ENCODE results near the gene FAM13A.
"Not testable (repeated sequence)": the region's sequence is repeated elsewhere in the genome, so short reads cannot be mapped to it uniquely, and the experiment has no call there.

FAM13A gene

DNA sequence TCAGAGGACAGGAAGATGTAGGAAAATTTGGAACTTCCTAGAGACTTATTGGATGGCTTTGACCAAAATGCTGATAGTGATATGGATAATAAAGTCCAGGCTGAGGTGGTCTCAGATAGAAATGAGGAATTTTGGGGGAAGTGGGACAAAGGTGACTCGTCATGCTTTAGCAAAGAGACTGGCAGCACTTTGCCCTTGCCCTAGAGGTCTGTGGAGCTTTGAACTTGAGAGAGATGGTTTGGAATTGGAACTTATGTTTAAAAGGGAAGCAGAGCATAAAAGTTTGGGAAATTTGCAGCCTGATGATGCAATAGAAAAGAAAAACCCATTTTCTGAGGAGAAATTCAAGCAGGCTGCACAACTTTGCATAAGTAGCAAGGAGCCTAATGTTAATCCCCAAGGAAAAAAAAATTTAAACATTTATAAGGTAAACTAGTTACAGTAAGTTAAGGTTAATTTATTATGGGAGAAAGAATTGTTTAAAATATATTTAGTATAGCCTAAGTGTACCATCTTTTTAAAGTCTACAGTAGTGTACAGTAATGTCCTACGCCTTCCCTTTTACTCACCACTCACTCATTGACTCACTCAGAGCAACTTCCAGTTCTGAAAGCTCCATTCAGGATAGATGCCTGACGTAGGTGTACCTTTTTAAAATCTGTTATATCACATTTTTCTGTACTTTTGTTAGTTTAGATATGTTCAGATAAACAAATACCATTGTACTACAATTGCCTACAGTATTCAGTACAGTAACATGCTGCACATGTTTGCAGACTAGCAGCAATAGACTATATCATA, 101.2 kb downstream of the FAM13A start:
- DNase-seq, result no peak

DNA sequence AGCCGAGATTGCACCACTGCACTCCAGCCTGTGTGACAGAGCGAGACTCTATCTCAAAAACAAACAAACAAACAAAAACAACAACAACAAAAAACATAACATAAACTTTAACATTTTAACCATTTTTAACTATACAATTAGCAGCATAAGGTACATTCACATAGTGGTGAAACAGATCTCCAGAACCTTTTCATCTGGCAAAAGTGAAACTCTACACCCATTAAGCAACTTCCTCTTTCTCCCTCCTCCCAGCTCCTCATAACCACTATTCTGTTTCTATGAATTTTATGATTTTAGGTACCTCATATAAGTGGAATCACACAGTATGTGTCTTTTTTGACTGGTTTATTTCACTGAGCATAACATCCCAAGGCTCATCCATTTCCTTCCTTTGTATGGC, 103.6 kb downstream of the FAM13A start:
- DNase-seq, result no peak

DNA sequence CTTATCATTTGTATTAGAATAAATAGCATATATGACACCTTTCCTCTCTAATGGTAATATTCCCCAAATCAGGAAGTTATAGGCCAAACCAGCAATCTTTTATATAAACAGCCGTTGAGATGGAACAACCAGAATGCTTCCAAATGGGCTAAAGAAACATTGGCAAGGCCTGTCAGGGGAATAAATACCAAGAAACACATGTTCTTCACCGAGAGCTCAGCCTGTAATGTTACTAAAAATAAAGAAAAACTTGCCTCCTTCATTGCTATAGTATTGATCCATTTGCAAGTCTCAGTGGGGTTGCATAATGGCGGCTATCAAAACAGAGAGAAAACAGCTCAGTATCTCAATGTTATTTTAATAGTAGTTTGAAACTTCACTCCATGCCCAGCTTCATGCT, 104.9 kb downstream of the FAM13A start:
- DNase-seq, result no peak

DNA sequence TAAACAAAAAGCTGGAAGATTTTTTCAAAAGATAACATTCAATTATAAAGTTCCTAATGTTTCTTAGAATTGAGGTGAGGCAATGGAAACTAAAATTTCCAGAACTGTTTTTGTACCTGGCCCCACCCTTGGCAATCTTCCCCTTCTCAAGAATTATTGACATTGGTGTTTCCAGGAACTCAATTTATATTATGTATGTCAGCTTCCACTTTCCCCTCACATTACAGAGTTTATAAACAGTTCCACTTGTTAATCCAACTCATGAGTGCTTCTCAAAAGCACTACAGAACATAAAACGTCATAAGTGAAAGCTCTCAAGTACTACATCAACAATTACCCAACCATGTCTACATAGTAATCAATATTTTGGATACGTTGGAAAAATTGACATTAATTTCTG, 107.4 kb downstream of the FAM13A start:
- DNase-seq, result peak; percentile 78

DNA sequence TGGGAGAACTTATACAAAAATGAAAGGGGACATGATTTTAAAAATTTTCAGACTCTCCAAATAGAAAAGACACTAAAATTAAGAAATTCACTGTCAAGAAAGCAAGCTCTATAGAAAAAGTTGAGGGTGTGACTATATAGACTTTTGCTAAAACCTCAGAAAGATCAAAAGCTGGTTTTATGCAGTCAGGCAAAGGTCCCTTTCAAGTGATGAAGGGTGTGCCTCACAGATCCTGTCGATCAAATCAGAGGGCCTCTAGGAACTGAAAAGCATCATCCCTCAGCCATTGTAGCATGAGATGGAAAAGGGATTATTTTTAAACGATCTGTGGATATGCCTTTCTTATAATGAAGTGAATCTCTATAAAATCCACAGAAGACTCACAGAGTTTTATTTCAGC, 116.5 kb downstream of the FAM13A start:
- no peak for DNase-seq

DNA sequence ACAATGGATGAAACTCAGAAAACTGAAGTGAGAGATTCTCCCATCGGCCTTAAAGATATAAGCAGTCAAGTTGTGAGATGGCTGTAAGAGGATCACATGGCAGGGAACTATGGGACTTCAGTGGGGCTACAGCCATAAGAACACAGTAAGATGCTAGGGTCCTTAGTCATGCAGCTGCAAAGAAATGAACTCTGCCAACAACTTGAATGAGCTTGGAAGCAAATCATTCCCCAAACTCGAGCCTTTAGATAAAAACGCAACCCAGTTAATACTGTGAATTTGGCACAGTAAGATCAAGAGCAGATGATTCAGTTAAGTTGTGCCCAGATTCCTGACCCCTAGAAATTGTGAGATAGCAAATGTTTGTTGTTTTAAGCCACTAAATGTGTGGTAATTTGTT, 117.3 kb downstream of the FAM13A start:
- DNase-seq, result no peak

DNA sequence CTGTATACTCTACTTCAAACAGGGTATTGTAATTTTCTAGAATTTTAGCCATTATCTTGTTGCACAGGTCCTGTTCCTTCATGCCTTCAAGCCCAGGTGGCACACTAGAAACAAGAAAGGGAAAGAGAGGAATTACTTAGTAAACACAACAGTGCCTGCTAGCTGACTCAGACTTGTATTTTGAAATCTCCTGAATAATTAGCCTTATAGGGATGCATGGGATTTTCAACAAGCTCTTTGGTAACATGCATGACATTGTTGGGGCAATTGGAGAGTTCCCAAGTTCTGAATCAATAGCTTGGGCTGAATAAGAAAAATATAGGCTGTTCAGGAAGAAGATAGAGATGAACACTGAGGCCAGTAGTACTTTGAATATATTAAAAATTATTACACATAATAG, 118.8 kb downstream of the FAM13A start:
- peak; percentile 40 for DNase-seq

DNA sequence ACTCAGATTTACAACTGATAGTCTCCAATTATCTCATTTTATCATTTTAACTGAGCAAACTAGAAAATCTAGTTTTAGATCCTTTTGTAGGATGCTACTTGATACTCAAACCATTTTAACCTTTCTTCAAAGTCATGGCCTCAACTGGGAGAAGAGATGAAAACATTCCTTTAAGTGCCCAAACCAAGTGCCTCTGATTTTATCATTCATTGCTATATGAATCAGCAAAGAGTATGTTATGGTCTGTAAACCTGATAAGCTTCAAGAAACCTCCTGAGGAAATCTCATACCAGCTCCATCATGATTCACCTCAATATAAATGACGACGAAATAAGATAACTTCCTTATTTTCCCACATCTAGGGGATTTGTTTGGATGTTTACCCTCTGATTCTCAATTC, 119.9 kb downstream of the FAM13A start:
- DNase-seq, result no peak

DNA sequence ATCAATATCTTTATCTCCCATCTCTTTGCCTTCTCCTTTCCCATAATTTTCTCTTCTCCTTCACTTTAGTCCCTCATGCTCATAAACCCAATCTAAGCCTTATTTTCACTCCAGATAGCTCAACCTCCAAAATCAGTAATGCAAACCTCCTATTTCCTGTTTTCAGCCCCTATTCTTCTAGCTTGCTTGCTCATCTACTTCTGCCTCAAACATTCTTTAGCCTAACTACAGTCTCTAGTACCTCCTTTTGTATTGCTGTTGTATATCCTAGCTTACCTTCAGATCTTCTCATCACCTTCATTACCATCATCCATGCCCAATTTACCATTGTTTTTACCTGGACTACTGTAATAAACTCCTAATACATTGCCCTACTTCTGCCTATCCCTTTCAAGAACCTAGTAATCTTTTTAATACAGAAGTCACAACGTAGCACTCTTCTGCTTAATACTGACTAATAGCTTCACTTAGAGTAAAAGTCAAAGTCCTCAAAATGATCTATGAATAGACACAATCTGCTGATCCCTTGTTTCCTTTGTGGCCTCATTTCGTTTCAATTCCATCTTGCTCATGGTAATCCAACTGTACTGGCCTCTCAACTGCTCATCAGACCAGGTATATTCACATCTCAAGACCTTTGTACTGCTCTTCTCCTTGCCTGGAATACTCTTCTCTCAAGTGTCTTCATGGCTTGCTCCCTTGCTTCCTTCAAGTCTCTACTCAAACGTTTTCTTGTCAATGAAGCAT, 123.4 kb downstream of the FAM13A start:
- no peak for DNase-seq

DNA sequence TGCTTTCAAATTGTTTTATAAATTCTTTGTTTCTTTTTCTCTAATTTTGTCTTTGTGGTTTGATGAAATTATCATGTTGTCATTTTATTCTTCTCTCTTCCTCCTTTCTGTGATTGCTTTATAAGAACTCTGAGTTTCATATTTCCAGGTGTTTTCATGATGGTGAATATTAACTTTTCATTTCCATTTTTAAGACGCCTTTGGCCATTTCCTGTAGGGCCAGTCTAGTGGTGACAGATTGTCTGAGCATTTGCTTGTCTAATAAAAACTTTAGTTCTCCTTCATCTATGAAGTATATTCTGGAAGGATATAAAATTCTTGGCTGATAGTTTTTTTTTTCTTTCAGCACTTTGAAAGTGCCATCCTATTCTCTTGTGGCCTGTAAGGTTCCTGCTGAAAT, 128.1 kb downstream of the FAM13A start:
- no peak for DNase-seq

DNA sequence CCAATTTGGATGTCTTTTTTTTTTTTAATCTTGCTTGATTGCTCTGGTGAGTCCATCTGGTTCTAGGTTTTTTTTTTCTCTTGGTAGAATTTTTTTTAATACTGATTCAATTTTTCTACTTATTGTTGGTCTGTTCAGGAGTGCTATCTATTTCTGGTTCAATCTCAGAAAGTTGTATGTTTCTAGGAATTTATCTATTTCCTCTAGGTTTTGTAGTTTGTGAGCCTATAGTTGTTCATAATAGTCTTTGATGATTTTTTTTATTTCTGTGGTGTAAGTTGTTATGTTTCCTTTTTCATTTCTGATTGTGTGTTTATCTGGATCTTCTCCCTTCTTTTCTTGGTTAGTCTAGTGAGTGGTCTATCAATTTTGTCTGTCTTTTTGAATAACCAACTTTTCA, 129.6 kb downstream of the FAM13A start:
- DNase-seq, result no peak

DNA sequence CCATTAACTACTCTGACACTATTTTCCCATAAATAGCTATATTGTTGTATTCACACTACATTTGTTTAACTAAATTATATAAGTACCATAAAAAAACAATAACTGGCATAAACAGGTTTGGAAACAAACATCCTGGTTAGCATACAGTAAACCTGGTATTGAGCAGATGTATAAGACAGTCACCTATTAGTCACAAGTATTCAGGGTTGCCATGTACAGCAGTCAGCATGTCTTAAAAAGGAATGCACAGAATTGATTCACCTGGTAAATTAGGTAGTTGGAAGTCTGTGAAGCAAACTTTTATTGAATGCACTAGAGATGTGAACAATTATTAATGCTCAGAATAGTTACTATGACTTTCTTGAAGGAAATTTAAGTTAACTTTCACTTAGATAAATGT, 137.9 kb downstream of the FAM13A start:
- DNase-seq, result no peak

DNA sequence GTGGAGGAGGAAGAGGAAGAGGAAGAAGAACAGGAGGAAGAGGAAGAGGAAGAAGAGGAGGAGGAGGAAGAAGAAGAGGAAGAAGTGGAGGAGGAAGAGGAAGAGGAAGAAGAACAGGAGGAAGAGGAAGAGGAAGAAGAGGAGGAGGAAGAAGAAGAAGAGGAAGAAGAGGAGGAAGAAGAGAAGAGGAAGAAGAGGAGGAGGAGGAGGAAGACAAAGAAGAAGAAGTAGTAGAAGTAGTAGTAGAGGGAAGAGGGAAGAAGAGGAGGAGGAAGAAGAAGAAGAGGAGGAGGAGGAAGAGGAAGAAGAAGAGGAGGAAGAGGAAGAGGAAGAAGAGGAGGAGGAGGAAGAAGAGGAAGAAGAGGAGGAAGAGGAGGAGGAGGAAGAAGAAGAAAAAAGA, 143.8 kb downstream of the FAM13A start:
- not testable (repeated sequence) for DNase-seq

DNA sequence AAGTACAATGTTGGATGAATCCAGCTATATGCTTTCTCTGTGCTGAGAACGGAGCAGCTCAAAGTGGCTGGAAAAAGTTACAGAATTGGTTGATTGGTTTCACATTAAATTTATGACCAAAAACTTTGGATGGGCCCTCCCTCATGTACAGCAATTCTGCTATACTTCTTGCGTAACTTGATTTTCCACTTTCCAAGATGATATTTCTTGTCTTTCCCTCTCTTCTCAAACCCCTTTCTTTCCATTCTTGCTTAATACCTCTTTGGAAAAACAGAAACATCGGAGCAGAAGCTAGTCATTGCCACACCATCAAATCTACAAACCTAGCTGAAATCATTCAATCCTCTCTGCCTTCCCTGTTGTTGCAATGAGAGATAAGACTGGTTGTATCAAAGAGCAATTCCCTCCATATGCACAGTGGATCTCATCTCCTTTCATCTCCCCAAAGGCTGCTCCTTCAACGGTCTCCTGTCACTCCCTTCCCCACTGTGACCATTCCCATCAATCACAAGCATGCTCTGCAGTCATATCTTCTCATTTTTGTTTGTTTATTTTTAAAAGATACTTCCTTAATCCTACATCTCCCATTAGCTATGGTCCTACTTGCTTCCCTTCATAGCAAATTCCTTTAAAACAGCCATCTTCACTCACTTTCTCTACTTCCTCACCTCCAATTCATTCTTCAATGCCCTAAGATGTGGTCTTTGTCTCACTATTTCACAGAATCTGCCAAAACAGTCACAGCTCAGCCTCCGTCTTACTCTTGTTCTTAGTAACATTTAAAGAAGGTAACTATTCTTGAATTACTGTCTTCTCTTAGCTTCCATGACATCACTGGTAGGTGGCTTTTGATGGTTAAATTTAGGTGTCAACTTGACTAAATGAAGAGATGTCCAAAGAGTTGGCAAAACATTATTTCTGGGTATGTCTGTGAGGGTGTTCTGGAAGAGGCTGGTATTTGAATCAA, 145.5 kb downstream of the FAM13A start:
- no peak for DNase-seq

DNA sequence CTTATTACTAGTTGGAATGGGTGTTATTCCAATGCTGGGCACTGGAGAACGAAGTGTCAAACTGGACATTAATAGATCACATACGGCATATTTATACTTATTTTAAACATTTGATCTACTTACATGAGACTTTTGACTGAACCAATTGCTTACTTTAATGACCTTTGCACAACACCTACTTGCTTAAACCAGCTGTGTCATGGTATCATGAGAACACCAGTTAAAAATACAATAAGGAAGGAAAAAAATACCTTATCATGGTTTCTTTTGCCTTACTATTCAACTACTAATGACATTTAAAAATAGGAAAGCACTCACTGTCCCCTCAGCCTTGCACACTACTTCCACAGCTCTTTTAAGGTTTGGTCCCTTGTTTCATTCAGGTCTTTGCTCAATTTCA, 146.9 kb downstream of the FAM13A start:
- no peak for DNase-seq

DNA sequence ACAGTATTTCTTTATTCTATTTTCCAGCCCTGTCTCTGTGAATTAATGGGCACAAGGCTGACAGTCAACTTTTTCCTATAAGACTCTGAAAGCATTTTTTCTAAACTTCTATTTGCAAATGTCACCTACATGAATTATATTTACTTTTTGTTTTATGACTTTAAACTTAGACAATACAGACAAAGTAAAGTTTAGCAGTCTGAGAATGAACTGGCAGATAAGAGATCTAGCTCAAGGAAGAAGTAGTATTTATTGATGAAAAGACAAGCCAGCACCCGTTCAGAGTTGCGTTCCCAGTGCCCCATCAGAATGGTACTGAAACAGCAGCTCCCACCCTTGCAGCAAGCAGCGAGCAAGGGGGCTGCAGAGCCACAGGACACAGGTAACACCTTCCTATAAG, 148.5 kb downstream of the FAM13A start:
- DNase-seq, result no peak

DNA sequence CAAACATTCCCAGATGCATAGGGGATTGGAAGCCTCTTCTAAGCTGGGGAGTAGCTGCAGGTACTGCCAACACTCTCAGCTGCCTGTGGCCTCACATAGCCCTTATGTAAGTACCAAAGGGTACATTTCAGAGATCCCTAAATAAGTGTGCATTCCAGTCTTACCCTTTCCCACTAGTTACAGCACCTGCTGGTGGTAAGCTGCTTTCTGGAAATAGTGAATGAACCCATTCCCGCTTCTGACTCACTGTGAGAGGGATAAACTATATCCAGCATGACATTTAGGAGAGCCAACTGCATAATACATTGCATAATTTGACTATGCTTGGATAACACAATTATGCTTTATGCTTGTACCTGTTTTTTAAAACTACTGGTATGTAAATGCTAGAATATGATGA, 149.0 kb downstream of the FAM13A start:
- no peak for DNase-seq

DNA sequence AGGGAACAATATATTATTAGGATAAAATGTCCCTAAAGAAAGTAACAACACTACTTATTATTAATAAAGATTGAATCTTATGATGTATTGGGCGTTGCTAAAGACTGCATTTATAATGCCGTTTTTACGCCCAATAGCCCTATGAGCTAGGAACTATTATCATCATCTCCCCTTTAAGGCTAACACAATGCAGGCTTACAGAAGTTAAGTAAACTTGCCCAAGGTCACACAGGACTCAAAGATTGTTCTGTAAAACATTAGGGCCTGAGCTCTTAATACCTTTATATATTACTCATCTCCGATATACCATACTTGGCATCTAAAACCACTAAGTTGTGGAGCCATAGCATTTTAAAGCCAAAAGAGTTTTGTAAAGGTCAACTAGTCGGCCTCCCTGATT, 149.5 kb downstream of the FAM13A start:
- no peak for DNase-seq

DNA sequence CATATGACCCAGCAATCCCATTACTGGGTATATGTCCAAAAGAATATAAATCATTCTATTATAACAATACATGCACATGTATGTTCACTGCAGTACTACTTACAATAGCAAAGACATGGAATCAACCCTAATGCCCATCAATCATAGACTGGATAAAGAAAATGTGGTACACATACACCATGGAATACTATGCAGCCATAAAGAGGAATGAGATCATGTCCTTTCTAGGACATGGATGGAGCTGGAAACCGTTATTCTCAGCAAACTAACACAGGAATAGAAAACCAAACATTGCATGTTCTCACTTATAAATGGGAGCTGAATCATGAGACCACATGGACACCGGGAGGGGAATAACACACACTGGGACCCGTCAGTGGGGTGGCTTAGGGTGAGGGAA, 152.7 kb downstream of the FAM13A start:
- not testable (repeated sequence) for DNase-seq

DNA sequence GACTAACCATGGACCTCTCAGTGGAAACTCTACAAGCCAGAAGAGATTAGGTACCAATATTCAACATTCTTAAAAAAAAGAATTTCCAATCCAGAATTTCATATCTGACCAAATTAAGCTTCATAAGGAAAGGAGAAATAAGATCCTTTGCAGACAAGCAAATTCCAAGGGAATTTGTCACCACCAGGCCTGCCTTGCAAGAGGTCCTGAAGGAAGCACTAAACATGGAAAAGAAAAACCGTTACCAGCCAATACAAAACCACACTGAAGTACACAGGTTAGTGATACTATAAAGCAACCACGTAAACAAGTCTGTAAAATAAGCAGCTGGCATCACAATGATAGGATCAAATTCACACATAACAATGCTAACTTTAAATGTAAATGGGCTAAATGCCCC, 156.6 kb downstream of the FAM13A start:
- DNase-seq, result no peak

DNA sequence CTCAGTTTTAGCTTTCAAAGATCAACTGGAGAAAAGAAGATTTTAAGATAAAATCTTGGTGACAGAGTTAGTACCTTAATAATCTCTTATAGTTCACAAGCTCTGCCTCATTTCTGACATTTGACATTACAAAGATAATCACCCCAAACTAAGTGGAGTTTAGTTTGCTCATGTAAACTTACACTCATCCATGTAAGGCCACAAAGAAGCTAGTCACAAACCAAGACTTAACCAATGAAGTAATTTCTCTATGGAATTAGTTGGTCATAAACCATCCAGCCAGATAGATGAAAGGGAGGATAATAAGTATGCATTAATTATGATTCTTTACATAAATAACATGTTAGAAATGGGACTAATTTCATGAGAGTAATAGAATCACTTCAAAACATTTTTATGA, 159.2 kb downstream of the FAM13A start:
- DNase-seq, result no peak

DNA sequence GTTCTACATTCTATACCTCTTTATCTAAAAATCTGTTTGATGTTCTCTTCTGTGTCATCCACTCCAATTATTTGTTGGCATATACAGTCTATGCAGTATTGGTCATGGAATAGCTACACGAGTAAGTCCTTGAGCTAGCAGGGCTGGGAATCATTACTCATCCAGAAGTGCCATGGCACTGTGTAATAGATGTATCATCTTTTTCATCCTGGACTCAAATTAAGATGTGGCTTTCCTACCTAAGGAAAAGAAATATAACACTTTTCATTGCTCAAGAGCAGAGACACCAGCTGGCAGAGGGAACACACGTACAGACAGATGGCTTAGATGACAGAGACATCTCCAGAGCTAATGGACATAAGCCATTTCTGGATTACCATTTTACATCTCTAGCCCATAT, 159.8 kb downstream of the FAM13A start:
- no peak for DNase-seq

DNA sequence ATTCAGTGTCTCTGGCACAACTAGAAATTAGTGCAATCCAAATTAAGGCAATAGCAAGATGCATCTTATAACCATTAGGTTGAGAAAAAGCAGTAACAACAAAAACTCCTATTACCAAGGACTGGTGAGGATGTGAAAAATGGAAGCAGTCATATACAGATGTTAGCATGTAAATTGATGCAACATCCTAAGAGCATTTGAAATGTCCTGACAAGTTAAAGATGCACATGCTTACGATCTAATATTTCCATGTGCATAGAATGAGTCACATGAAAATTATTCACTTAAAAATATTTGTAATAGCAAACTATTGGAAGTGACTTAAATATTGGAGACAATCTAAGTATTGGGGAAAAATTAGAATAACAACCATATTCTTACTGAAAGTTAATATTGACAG, 163.0 kb downstream of the FAM13A start:
- no peak for DNase-seq
